ENCODE results near the gene NHP2.

NHP2 gene

GRCh38 chr5:178113141-178113787 is 40.4 kb downstream of the NHP2 start, which contains the start of gene N4BP3:
Gene N4BP3 (plus strand): TSS chr5:178113532. CDS start chr5:178119584, 6,052 bp downstream.
- peak; percentile 88 for DNase-seq

GRCh38 chr5:178112545-178112944 is 41.1 kb downstream of the NHP2 start:
- DNase-seq, result no peak

GRCh38 chr5:178111925-178112324 is 41.8 kb downstream of the NHP2 start:
- no peak for DNase-seq

- no peak for DNase-seq
These were observed 43.2 kb downstream of the NHP2 start for GRCh38 chr5:178110511-178110910.

GRCh38 chr5:178108966-178109365 is 44.7 kb downstream of the NHP2 start:
- DNase-seq, result no peak

- no peak for DNase-seq
These were observed 45.2 kb downstream of the NHP2 start for GRCh38 chr5:178108446-178108845.

GRCh38 chr5:178107756-178108310 is 45.9 kb downstream of the NHP2 start:
- no peak for DNase-seq

- no peak for DNase-seq
These were observed 47.0 kb downstream of the NHP2 start for GRCh38 chr5:178106556-178107239.

GRCh38 chr5:178106086-178106485 is 47.6 kb downstream of the NHP2 start:
- no peak for DNase-seq

GRCh38 chr5:178104492-178104891 is 49.2 kb downstream of the NHP2 start:
- no peak for DNase-seq

- no peak for DNase-seq
These were observed 50.1 kb downstream of the NHP2 start for GRCh38 chr5:178103612-178104011.
